ENCODE measurements around the gene ARRDC4. TPM values are rescaled to one million over a fixed set of nuclear protein-coding genes. Genes with fewer than 3 reads are reported as not detected.

The ARRDC4 gene
- total RNA-seq, 3 donors from 2014 or later (not counting 1 experiment from before 2014, with no cell fraction given): 6.6 to 7.3 (median 7.0) TPM

DNA sequence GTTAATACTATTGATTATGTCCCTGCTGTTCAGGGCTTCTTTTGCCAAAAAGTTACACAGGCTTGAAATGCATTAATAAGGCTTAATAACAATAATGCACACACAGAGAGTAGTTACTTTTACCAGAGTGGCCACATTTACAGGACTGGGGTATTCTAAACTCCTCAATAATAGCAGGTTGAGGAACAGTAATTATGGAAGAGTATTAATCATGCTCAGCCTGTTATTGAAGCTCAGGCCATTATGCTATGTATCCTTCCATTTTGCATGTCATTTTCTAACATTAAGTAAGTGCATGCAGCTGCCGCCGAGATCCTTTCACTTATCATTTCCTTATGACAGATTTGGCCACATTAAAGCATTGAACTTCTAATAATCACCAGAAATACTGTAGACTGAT lies 5.7 kb downstream of the ARRDC4 start:
- DNase-seq: no peak
- no peaks in the 10 kb centered on the region for H3K9me3 ChIP-seq (ENCODE audit: control insufficient read depth, insufficient read depth, low read length)
- H3K36me3 Mint-ChIP-seq: peaks cover 4% of the 10 kb centered on the region
- H3K4me1 Mint-ChIP-seq: peaks cover 32 to 36% of the 10 kb centered on the region in 2 donors
- no peak overlapping the region for H3K27ac ChIP-seq (ENCODE audit: low read length)
- H3K36me3 ChIP-seq (ENCODE audit: control insufficient read depth, insufficient read depth, low read length): peaks cover 12% of the 10 kb centered on the region
- no peaks in the 10 kb centered on the region for H3K9me3 Mint-ChIP-seq
- no peak for ATAC-seq
- H3K4me3 Mint-ChIP-seq: no peak overlapping the region
- 21% methylated on average over 2 of the region's 2 CpGs for WGBS (ENCODE audit: insufficient coverage)
- no peaks in the 10 kb centered on the region for H3K27me3 ChIP-seq (ENCODE audit: control insufficient read depth, insufficient read depth, low read length)
- intact Hi-C loops (cut with micrococcal nuclease): no loop called here
- H3K4me3 ChIP-seq (ENCODE audit: low read length): no peak overlapping the region
- H3K27me3 Mint-ChIP-seq (ENCODE audit: low read depth in 2 of 2): no peaks in the 10 kb centered on the region
- TF ChIP-seq, protein P1, sequence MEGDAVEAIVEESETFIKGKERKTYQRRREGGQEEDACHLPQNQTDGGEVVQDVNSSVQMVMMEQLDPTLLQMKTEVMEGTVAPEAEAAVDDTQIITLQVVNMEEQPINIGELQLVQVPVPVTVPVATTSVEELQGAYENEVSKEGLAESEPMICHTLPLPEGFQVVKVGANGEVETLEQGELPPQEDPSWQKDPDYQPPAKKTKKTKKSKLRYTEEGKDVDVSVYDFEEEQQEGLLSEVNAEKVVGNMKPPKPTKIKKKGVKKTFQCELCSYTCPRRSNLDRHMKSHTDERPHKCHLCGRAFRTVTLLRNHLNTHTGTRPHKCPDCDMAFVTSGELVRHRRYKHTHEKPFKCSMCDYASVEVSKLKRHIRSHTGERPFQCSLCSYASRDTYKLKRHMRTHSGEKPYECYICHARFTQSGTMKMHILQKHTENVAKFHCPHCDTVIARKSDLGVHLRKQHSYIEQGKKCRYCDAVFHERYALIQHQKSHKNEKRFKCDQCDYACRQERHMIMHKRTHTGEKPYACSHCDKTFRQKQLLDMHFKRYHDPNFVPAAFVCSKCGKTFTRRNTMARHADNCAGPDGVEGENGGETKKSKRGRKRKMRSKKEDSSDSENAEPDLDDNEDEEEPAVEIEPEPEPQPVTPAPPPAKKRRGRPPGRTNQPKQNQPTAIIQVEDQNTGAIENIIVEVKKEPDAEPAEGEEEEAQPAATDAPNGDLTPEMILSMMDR (IDR thresholded peaks at IDR 0.05): no peak
- no peak overlapping the region for H3K27ac Mint-ChIP-seq
- peaks cover 5% of the 10 kb centered on the region for H3K4me1 ChIP-seq (ENCODE audit: control insufficient read depth, insufficient read depth, low read length)

DNA sequence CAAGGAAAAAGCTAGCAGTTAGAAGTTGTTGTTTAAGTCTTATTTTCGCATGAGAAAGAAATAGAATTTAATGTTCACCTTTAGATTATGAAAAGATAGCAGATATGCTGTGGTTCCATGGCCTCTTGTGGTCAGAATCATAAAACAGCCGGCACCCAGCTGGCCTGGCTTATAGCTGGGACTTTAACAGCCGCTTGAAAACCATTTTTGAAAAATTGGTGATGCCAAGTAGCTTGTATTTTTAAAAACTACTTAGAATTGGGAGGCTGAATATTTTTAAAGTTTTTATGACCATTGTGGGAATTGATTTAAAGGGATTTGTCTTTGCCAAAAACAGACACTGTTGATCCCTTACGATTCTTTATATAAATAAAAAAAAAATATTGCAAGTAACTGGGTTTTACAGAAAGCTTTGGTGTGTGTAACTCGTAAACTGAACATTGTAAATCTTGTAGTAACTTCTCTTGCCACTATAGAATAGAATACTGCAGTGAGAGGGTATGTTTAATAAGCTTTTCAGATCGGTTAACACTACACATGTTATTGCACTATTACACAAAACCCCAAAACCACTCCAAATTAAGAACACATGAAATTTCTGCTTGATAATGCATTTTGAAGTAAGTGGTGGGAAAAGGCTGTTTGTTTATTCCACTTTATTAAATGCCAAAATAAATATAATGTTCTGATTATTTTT lies 6.6 kb downstream of the ARRDC4 start:
- Histone ChIP-seq H3K4me1 (ENCODE audit: control insufficient read depth, insufficient read depth, low read length) (no peaks in the 10 kb centered on the region), H3K4me3 (ENCODE audit: low read length) (no peak overlapping the region), H3K27ac (ENCODE audit: low read length) (no peak overlapping the region), H3K27me3 (ENCODE audit: control insufficient read depth, insufficient read depth, low read length) (no peaks in the 10 kb centered on the region), H3K9me3 (ENCODE audit: control insufficient read depth, insufficient read depth, low read length) (no peaks in the 10 kb centered on the region), H3K36me3 (ENCODE audit: control insufficient read depth, insufficient read depth, low read length) (peaks cover 17% of the 10 kb centered on the region)
- Mint-ChIP-seq H3K4me3 (no peak overlapping the region), H3K27ac (no peak overlapping the region), H3K9me3 (no peaks in the 10 kb centered on the region), H3K27me3 (ENCODE audit: low read depth in 2 of 2) (no peaks in the 10 kb centered on the region), H3K4me1 (peaks cover 25 to 28% of the 10 kb centered on the region in 2 donors), H3K36me3 (peaks cover 12% of the 10 kb centered on the region)
- intact Hi-C loops (cut with micrococcal nuclease): no loop called here
- no peak for DNase-seq
- ATAC-seq: no peak
- 32% methylated on average over 3 of the region's 6 CpGs for WGBS (ENCODE audit: insufficient coverage)
- TF ChIP-seq, protein P1 (IDR thresholded peaks at IDR 0.05): no peak

DNA sequence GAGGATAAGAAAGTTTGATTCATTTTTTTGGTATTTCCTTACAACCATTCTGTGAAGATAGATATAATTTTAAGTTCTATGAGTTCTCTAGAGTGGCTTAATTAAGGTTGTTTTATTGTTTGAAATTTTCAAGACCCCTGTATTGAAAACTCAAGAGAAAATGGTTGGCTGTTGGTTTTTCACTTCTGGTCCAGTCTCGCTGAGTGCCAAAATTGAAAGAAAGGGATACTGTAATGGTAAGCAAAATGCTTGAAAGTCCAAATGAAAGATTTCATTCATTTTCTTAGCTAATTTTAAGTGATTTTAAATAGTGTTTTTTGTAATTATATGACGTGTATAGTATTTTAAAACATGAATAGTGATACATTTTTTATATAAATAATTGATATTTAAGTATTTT lies 7.4 kb downstream of the ARRDC4 start:
- H3K27ac Mint-ChIP-seq: no peak overlapping the region
- H3K9me3 Mint-ChIP-seq: no peaks in the 10 kb centered on the region
- H3K4me3 Mint-ChIP-seq: no peak overlapping the region
- ATAC-seq (no peak), DNase-seq (no peak)
- H3K9me3 ChIP-seq (ENCODE audit: control insufficient read depth, insufficient read depth, low read length): no peaks in the 10 kb centered on the region
- H3K36me3 ChIP-seq (ENCODE audit: control insufficient read depth, insufficient read depth, low read length): peaks cover 22% of the 10 kb centered on the region
- 100% methylated on average over 1 of the region's 2 CpGs for WGBS (ENCODE audit: insufficient coverage)
- no peaks in the 10 kb centered on the region for H3K27me3 Mint-ChIP-seq (ENCODE audit: low read depth in 2 of 2)
- no peaks in the 10 kb centered on the region for H3K27me3 ChIP-seq (ENCODE audit: control insufficient read depth, insufficient read depth, low read length)
- TF ChIP-seq, protein P1 (IDR thresholded peaks at IDR 0.05): no peak
- no peak overlapping the region for H3K4me3 ChIP-seq (ENCODE audit: low read length)
- H3K4me1 Mint-ChIP-seq: peaks cover 17 to 23% of the 10 kb centered on the region in 2 donors
- peaks cover 16% of the 10 kb centered on the region for H3K36me3 Mint-ChIP-seq
- intact Hi-C loops (cut with micrococcal nuclease): no loop called here
- H3K4me1 ChIP-seq (ENCODE audit: control insufficient read depth, insufficient read depth, low read length): no peaks in the 10 kb centered on the region
- no peak overlapping the region for H3K27ac ChIP-seq (ENCODE audit: low read length)

DNA sequence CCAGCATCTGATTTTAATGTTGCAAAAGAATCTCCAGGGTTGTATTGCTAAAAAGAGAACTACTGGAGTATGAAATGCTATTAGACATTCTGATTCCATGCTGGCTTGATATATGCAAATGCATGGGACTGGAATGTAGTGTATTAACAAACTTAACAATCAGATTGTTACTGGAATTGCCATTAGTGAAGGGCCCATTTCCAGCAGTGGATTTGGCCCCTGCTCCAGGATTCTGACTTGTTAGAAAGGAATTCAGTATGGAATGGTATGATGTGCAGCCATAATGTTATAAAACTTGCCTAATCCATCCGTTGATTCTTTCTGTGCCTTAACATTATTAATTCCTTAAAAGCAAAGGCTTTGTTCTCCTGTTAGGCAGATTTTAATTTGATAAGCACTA lies 7.9 kb downstream of the ARRDC4 start:
- Mint-ChIP-seq H3K4me3 (no peak overlapping the region), H3K36me3 (peaks cover 19% of the 10 kb centered on the region), H3K9me3 (no peaks in the 10 kb centered on the region), H3K4me1 (peaks cover 12 to 18% of the 10 kb centered on the region in 2 donors), H3K27ac (no peak overlapping the region), H3K27me3 (ENCODE audit: low read depth in 2 of 2) (no peaks in the 10 kb centered on the region)
- WGBS (ENCODE audit: insufficient coverage): no CpG with 5 or more reads among the region's 1 CpG
- peaks cover 22% of the 10 kb centered on the region for H3K36me3 ChIP-seq (ENCODE audit: control insufficient read depth, insufficient read depth, low read length)
- intact Hi-C loops (cut with micrococcal nuclease): no loop called here
- H3K4me1 ChIP-seq (ENCODE audit: control insufficient read depth, insufficient read depth, low read length): no peaks in the 10 kb centered on the region
- no peak overlapping the region for H3K27ac ChIP-seq (ENCODE audit: low read length)
- H3K9me3 ChIP-seq (ENCODE audit: control insufficient read depth, insufficient read depth, low read length): no peaks in the 10 kb centered on the region
- no peaks in the 10 kb centered on the region for H3K27me3 ChIP-seq (ENCODE audit: control insufficient read depth, insufficient read depth, low read length)
- DNase-seq (no peak), ATAC-seq (no peak)
- H3K4me3 ChIP-seq (ENCODE audit: low read length): no peak overlapping the region
- TF ChIP-seq, protein P1 (IDR thresholded peaks at IDR 0.05): no peak
